ENCODE results near the gene LARGE1.

LARGE1 gene

GRCh38 chr22:33443683-33444082 lies 476.6 kb downstream of the LARGE1 start:
- DNase-seq: no peak

GRCh38 chr22:33440756-33441155 lies 479.5 kb downstream of the LARGE1 start:
- DNase-seq: peak in 1 of 51 donors; percentile 4

- DNase-seq: peak in 3 of 51 donors; percentile 1 to 51 (median 22)
Measured at GRCh38 chr22:33438273-33438672, 482.0 kb downstream of the LARGE1 start.

GRCh38 chr22:33431300-33431699 lies 489.0 kb downstream of the LARGE1 start:
- DNase-seq: no peak

GRCh38 chr22:33429281-33429680 lies 491.0 kb downstream of the LARGE1 start:
- DNase-seq: no peak

- DNase-seq: peak in 1 of 51 donors; percentile 6
Measured at GRCh38 chr22:33427461-33427860, 492.8 kb downstream of the LARGE1 start.

GRCh38 chr22:33426451-33426850 lies 493.8 kb downstream of the LARGE1 start:
- no peak for DNase-seq

- no peak for DNase-seq
Measured at GRCh38 chr22:33421859-33422258, 498.4 kb downstream of the LARGE1 start.

GRCh38 chr22:33418484-33418883 lies 501.8 kb downstream of the LARGE1 start:
- no peak for DNase-seq

GRCh38 chr22:33415401-33415800 lies 504.9 kb downstream of the LARGE1 start:
- DNase-seq: no peak

GRCh38 chr22:33409079-33409478 lies 511.2 kb downstream of the LARGE1 start:
- DNase-seq: no peak

GRCh38 chr22:33405194-33405593 lies 515.1 kb downstream of the LARGE1 start:
- no peak for DNase-seq

- DNase-seq: no peak
Measured at GRCh38 chr22:33404723-33405122, 515.6 kb downstream of the LARGE1 start.

- no peak for DNase-seq
Measured at GRCh38 chr22:33402325-33402724, 518.0 kb downstream of the LARGE1 start.

- DNase-seq: no peak
Measured at GRCh38 chr22:33401291-33401690, 519.0 kb downstream of the LARGE1 start.

GRCh38 chr22:33400891-33401290 lies 519.4 kb downstream of the LARGE1 start:
- peak in 3 of 51 donors; percentile 1 to 24 (median 8) for DNase-seq

GRCh38 chr22:33400061-33400840 lies 520.0 kb downstream of the LARGE1 start:
- no peak for DNase-seq

GRCh38 chr22:33397381-33397907 lies 522.8 kb downstream of the LARGE1 start:
- no peak for DNase-seq

GRCh38 chr22:33393432-33393831 lies 526.8 kb downstream of the LARGE1 start:
- DNase-seq: no peak

- no peak for DNase-seq
Measured at GRCh38 chr22:33391298-33391697, 529.0 kb downstream of the LARGE1 start.

GRCh38 chr22:33389936-33390335 lies 530.3 kb downstream of the LARGE1 start:
- DNase-seq: no peak

GRCh38 chr22:33386270-33386669 lies 534.0 kb downstream of the LARGE1 start:
- no peak for DNase-seq

GRCh38 chr22:33385611-33386010 lies 534.7 kb downstream of the LARGE1 start:
- DNase-seq: no peak

Measured in hypothalamus (tissue), 51 donors.